MM.1S (cell line): ENCODE results near the gene OR14A2.

ENCODE experiments used
- DNase-seq: peaks from one replicate; pipeline ENCODE4 v3.0.0-alpha.2; 2015
- H2AFZ ChIP-seq: fragments of 300-600 bp; sonication (generic); 2 replicates; pipeline ENCODE4 v1.6.0; 2016; ENCODE audit warnings: antibody characterized with exemption, low read length
- H3F3A ChIP-seq: fragments of 300-600 bp; sonication (generic); 2 replicates; pipeline ENCODE4 v1.6.1; 2016; ENCODE audit warnings: mild to moderate bottlenecking, antibody characterized with exemption, low read length, moderate library complexity, mixed read lengths; ENCODE audit not compliant: insufficient read depth
- H3K27ac ChIP-seq: fragments of 300-600 bp; sonication (generic); 2 replicates; pipeline ENCODE4 v1.5.1; 2016; ENCODE audit warnings: mild to moderate bottlenecking, low read length
- H3K27me3 ChIP-seq: fragments of 300-600 bp; sonication (generic); replicated peaks from 2 replicates; pipeline ENCODE4 v1.6.0; 2016; ENCODE audit warnings: low read length; ENCODE audit not compliant: insufficient read depth
- H3K36me3 ChIP-seq: fragments of 300-600 bp; sonication (generic); replicated peaks from 2 replicates; pipeline ENCODE4 v1.6.1; 2016; ENCODE audit warnings: mild to moderate bottlenecking, low read length, mixed read lengths; ENCODE audit not compliant: insufficient read depth
- H3K4me1 ChIP-seq: fragments of 300-600 bp; sonication (generic); 2 replicates; pipeline ENCODE4 v1.6.1; 2016; ENCODE audit warnings: low read length, mixed read lengths
- H3K4me2 ChIP-seq: fragments of 300-600 bp; sonication (generic); 2 replicates; pipeline ENCODE4 v1.6.0; 2016; ENCODE audit warnings: low read depth, low read length
- H3K4me3 ChIP-seq: fragments of 300-600 bp; sonication (generic); 2 replicates; pipeline ENCODE4 v1.5.1; 2016; ENCODE audit warnings: low read length, mixed read lengths
- H3K79me2 ChIP-seq: fragments of 300-600 bp; sonication (generic); 2 replicates; pipeline ENCODE4 v1.6.1; 2016; ENCODE audit warnings: mixed run types, low read length, mixed read lengths
- H3K9ac ChIP-seq: fragments of 300-600 bp; sonication (generic); 2 replicates; pipeline ENCODE4 v1.6.1; 2016; ENCODE audit warnings: low read length, mixed read lengths
- H3K9me2 ChIP-seq: fragments of 300-600 bp; sonication (generic); replicated peaks from 2 replicates; pipeline ENCODE4 v1.6.1; 2016; ENCODE audit warnings: mild to moderate bottlenecking, low read length, mixed read lengths; ENCODE audit not compliant: insufficient read depth
- H3K9me3 ChIP-seq: fragments of 300-600 bp; sonication (generic); replicated peaks from 2 replicates; pipeline ENCODE4 v1.6.1; 2016; ENCODE audit warnings: mild to moderate bottlenecking, low read length, mixed read lengths; ENCODE audit not compliant: insufficient read depth
- H4K20me1 ChIP-seq: fragments of 300-600 bp; sonication (generic); 2 replicates; pipeline ENCODE4 v1.6.1; 2016; ENCODE audit warnings: mild to moderate bottlenecking, low read length, moderate library complexity, mixed read lengths; ENCODE audit not compliant: insufficient read depth
- EZH2 ChIP-seq: fragments of 300-600 bp; sonication (generic); optimal IDR thresholded peaks from 2 replicates; pipeline ENCODE3; 2017; ENCODE audit warnings: low read depth, mild to moderate bottlenecking, antibody characterized with exemption, low read length, mixed read lengths
- EZH2phosphoT487 ChIP-seq: fragments of 300-600 bp; sonication (generic); IDR thresholded peaks from 2 replicates; pipeline ENCODE4 v1.6.1; 2018; ENCODE audit warnings: antibody characterized with exemption, low read length
- TF ChIP-seq, protein P1 (sequence below): fragments of 300-600 bp; sonication (generic); IDR thresholded peaks from 2 replicates; pipeline ENCODE4 v1.5.1; 2016; ENCODE audit warnings: antibody characterized with exemption, low read length, mixed read lengths

Gene OR14A2

GRCh38 chr1:247701338-247701737 is 46.6 kb downstream of the OR14A2 start:
- no peak for DNase-seq
- Histone ChIP-seq H3K4me2 (no peak overlapping the region), H3K4me1 (no peaks in the 10 kb centered on the region), H3K36me3 (no peaks in the 10 kb centered on the region), H3K27me3 (no peaks in the 10 kb centered on the region), H3K79me2 (no peaks in the 10 kb centered on the region), H3K9me2 (no peaks in the 10 kb centered on the region), H3K9me3 (no peaks in the 10 kb centered on the region), H3K9ac (no peak overlapping the region), H2AFZ (no peak overlapping the region), H4K20me1 (no peaks in the 10 kb centered on the region), H3K27ac (no peak overlapping the region), H3K4me3 (no peak overlapping the region), H3F3A (no peaks in the 10 kb centered on the region)
- TF ChIP-seq EZH2 (no peak), EZH2phosphoT487 (no peak)
- TF ChIP-seq, protein P1, sequence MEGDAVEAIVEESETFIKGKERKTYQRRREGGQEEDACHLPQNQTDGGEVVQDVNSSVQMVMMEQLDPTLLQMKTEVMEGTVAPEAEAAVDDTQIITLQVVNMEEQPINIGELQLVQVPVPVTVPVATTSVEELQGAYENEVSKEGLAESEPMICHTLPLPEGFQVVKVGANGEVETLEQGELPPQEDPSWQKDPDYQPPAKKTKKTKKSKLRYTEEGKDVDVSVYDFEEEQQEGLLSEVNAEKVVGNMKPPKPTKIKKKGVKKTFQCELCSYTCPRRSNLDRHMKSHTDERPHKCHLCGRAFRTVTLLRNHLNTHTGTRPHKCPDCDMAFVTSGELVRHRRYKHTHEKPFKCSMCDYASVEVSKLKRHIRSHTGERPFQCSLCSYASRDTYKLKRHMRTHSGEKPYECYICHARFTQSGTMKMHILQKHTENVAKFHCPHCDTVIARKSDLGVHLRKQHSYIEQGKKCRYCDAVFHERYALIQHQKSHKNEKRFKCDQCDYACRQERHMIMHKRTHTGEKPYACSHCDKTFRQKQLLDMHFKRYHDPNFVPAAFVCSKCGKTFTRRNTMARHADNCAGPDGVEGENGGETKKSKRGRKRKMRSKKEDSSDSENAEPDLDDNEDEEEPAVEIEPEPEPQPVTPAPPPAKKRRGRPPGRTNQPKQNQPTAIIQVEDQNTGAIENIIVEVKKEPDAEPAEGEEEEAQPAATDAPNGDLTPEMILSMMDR, result no peak

DNA sequence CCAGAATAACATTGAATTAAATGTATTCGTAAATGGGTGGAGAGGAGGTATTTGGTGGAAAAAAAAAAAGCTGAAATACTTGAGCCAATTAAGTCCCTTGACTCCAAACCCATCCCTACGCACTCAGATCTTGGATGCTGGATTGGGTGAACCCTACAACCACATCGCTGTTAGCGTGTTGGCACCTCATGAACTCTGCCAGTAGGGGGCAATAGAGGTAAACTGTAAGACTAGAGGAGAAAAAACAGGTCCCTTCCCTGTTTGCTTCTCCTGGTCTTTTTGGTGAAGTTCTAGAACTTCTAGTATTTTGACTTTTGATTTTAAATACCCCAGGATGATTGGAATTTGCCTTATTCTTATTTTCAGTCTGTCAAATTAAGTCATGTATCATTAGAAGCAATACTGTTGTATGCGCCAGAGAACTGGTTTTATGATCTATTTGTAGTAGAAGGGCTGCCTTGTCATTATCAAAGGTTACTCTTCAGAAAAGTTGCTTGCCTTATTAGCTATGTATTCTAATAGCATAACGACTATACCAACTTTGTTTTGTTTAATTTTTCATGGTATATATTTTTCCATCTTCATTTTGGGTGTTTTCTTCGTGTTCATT is 66.5 kb downstream of the OR14A2 start:
- no peak overlapping the region for H3K27ac ChIP-seq
- no peaks in the 10 kb centered on the region for H3K9me3 ChIP-seq
- no peaks in the 10 kb centered on the region for H3K9me2 ChIP-seq
- no peaks in the 10 kb centered on the region for H3K27me3 ChIP-seq
- H3K36me3 ChIP-seq, result no peaks in the 10 kb centered on the region
- H3K79me2 ChIP-seq, result no peaks in the 10 kb centered on the region
- TF ChIP-seq EZH2phosphoT487 (no peak), EZH2 (no peak)
- TF ChIP-seq, protein P1, result peak; percentile 95
- peak; percentile 73 for DNase-seq
- no peaks in the 10 kb centered on the region for H3F3A ChIP-seq
- H3K4me2 ChIP-seq, result no peak overlapping the region
- no peaks in the 10 kb centered on the region for H3K4me1 ChIP-seq
- no peak overlapping the region for H3K9ac ChIP-seq
- H4K20me1 ChIP-seq, result no peaks in the 10 kb centered on the region
- H2AFZ ChIP-seq, result no peak overlapping the region
- H3K4me3 ChIP-seq, result no peak overlapping the region

- no peak overlapping the region for H3K4me3 ChIP-seq
- H3K4me2 ChIP-seq, result no peak overlapping the region
- H3K79me2 ChIP-seq, result no peaks in the 10 kb centered on the region
- no peak for DNase-seq
- H3K27ac ChIP-seq, result no peak overlapping the region
- no peaks in the 10 kb centered on the region for H3F3A ChIP-seq
- H4K20me1 ChIP-seq, result no peaks in the 10 kb centered on the region
- TF ChIP-seq EZH2phosphoT487 (no peak), EZH2 (no peak)
- TF ChIP-seq, protein P1, result no peak
- H3K9ac ChIP-seq, result no peak overlapping the region
- no peaks in the 10 kb centered on the region for H3K9me2 ChIP-seq
- no peaks in the 10 kb centered on the region for H3K27me3 ChIP-seq
- no peak overlapping the region for H2AFZ ChIP-seq
- no peaks in the 10 kb centered on the region for H3K4me1 ChIP-seq
- H3K36me3 ChIP-seq, result no peaks in the 10 kb centered on the region
- no peaks in the 10 kb centered on the region for H3K9me3 ChIP-seq
Observed at GRCh38 chr1:247680171-247680570, 67.8 kb downstream of the OR14A2 start.
